Measurements from ENCODE around the gene WRNIP1. TPM values are rescaled to one million over a fixed set of nuclear protein-coding genes. Genes with fewer than 3 reads are reported as not detected.

Gene WRNIP1
- total and polyA plus RNA-seq, 9 of the 15 experiments (the other 6 are each of a cell fraction or from before 2014, with no cell fraction given) = 13.2 to 63.6 (median 48.6) TPM

DNA sequence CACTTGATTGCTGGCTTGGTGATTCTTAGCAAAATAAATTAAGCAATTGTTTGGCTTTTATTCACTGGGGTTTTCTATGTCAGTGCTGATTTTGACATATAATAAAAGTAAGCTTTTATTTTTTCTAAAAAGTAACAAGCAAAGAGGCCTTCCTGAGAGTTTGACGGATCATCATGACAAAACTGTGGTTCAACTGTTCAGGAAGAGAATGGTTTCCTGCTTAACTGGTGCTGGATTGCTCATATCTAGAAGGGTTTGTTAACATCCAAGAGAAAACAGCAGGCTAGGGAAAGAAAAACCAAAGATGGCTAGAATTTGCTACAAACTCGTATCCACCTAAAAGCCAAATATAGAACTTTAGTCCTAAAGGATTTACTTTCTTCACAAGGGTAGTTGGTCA lies 55.2 kb downstream of the WRNIP1 start (continued):
- no peak for TF ChIP-seq HDAC2 (IDR thresholded peaks at IDR 0.05)

GRCh38 chr6:2821554-2821953 lies 56.4 kb downstream of the WRNIP1 start:
- H3K79me2 ChIP-seq (ENCODE audit: control insufficient read depth, insufficient read depth, low read length) = no peaks in the 10 kb centered on the region
- no peak overlapping the region for H3K27ac ChIP-seq (ENCODE audit: extremely low read depth, low read depth, low read length)
- H3K9ac ChIP-seq (ENCODE audit: insufficient read depth in 1 of 2, low read depth in 2 of 2, low read length in 2 of 2) = no peak overlapping the region
- ATAC-seq (no peak), DNase-seq (ENCODE audit: extremely low read depth in 1 of 4, low spot score in 3 of 4) (no peak), FAIRE-seq (no peak)
- no peak overlapping the region for H3K4me2 ChIP-seq (ENCODE audit: insufficient read depth, low read length)
- ChIA-PET POLR2A (no interaction called here), CTCF (ENCODE audit: low intra/inter-chr PET ratio) (no interaction called here)
- H4K20me1 ChIP-seq (replicated peaks; ENCODE audit: control insufficient read depth, insufficient read depth, low read length) = no peaks in the 10 kb centered on the region
- H3K9me3 ChIP-seq (replicated peaks; ENCODE audit: control insufficient read depth, insufficient read depth, low read depth, low read length) = no peaks in the 10 kb centered on the region; the same call in 1 of the 2 replicates
- in situ Hi-C loops (cut with MboI) (no loop called here), intact Hi-C loops (cut with micrococcal nuclease) (no loop called here)
- TF ChIP-seq, protein P1, sequence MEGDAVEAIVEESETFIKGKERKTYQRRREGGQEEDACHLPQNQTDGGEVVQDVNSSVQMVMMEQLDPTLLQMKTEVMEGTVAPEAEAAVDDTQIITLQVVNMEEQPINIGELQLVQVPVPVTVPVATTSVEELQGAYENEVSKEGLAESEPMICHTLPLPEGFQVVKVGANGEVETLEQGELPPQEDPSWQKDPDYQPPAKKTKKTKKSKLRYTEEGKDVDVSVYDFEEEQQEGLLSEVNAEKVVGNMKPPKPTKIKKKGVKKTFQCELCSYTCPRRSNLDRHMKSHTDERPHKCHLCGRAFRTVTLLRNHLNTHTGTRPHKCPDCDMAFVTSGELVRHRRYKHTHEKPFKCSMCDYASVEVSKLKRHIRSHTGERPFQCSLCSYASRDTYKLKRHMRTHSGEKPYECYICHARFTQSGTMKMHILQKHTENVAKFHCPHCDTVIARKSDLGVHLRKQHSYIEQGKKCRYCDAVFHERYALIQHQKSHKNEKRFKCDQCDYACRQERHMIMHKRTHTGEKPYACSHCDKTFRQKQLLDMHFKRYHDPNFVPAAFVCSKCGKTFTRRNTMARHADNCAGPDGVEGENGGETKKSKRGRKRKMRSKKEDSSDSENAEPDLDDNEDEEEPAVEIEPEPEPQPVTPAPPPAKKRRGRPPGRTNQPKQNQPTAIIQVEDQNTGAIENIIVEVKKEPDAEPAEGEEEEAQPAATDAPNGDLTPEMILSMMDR (IDR thresholded peaks at IDR 0.05 in 2 of 3, conservative IDR thresholded peaks at IDR 0.05 in 1 of 3; ENCODE audit: insufficient read depth in 2 of 3, low read depth in 1 of 3, low read length in 3 of 3) = no peak
- TF ChIP-seq ZBTB7A (IDR thresholded peaks at IDR 0.05; ENCODE audit: borderline replicate concordance, control insufficient read depth, low read depth, low read length) = no peak
- no peak for TF ChIP-seq CEBPG (CRISPR knock-in tag; IDR thresholded peaks at IDR 0.05)
- TF ChIP-seq CEBPG (tag; conservative IDR thresholded peaks at IDR 0.05 in 1 of 2, IDR thresholded peaks at IDR 0.05 in 1 of 2) = no peak
- no peak for TF ChIP-seq BCOR (IDR thresholded peaks at IDR 0.05)
- WGBS (ENCODE audit: insufficient coverage, low coverage, missing lambda C conversion rate) = 35% methylated on average over 3 of the region's 3 CpGs
- BruUV-seq (replicated peaks) = no TSS peak
- H3K36me3 ChIP-seq (ENCODE audit: control insufficient read depth, insufficient read depth, low read length) = no peaks in the 10 kb centered on the region
- H3K9me1 ChIP-seq (ENCODE audit: control insufficient read depth, insufficient read depth, low read length) = no peaks in the 10 kb centered on the region
- H3K4me1 ChIP-seq (replicated peaks in 1 of 2; ENCODE audit: control insufficient read depth in 2 of 2, insufficient read depth in 2 of 2, low read length in 2 of 2) = no peaks in the 10 kb centered on the region
- H3K4me3 ChIP-seq = no peak overlapping the region
- no peaks in the 10 kb centered on the region for H3K27me3 ChIP-seq (ENCODE audit: control insufficient read depth in 2 of 2, insufficient read depth in 2 of 2, low read length in 2 of 2)
- H2AFZ ChIP-seq (ENCODE audit: low read depth, low read length) = no peak overlapping the region
